CD4-positive, alpha-beta T cell (primary cell): ENCODE data around the gene CACNA2D2. TPM values are rescaled to one million over a fixed set of nuclear protein-coding genes. Genes with fewer than 3 reads are reported as not detected.

Experiments used
- ATAC-seq: fragments of 200-7000 bp; cut with Tn5 transposase; one replicate; pipeline ENCODE4 v1.10.0; 2022; ENCODE audit warnings: mild to moderate bottlenecking; ENCODE audit not compliant: poor library complexity
- CTCF ChIA-PET: fragments of 350-600 bp; sonication (Branson Sonifier 250); formaldehyde crosslinking; loops from one replicate; lab custom pipeline; 2021; ENCODE audit warnings: antibody characterized with exemption, inconsistent platforms; lab: Charles Lee
- POLR2A ChIA-PET: fragments of 350-600 bp; sonication (Branson Sonifier 250); formaldehyde crosslinking; loops from one replicate; lab custom pipeline; 2021; ENCODE audit warnings: antibody characterized with exemption, inconsistent platforms; lab: Charles Lee
- DNase-seq, 14 experiments: peaks; one replicate each; pipeline ENCODE4 v3.0.0-alpha.2; 2013 to 2020; ENCODE audit warnings: mixed read lengths in 2 of 14
- H3K27ac ChIP-seq, 2 donors: one replicate each; pipeline versions ENCODE4 v1.5.1 to v1.7.0; 2013; ENCODE audit warnings: low read length in 2 of 2, low read depth in 1 of 2, mild to moderate bottlenecking in 1 of 2
- H3K27me3 ChIP-seq, 2 experiments: 1 replicate in 1 of 2; 2 replicates in 1 of 2; pipeline versions ENCODE4 v1.6.1 to v1.7.0; 2013; ENCODE audit warnings: low read length in 2 of 2, control low read depth in 1 of 2, mild to moderate bottlenecking in 1 of 2, moderate library complexity in 1 of 2; ENCODE audit not compliant: insufficient read depth in 2 of 2, control insufficient read depth in 1 of 2
- H3K36me3 ChIP-seq: one replicate; pipeline ENCODE4 v1.6.1; 2013; ENCODE audit warnings: low read length, control low read depth; ENCODE audit not compliant: insufficient read depth
- H3K4me1 ChIP-seq: one replicate; pipeline ENCODE4 v1.6.1; 2013; ENCODE audit warnings: low read length, control low read depth; ENCODE audit not compliant: insufficient read depth
- H3K4me3 ChIP-seq: one replicate; pipeline ENCODE4 v1.5.1; 2013; ENCODE audit warnings: mild to moderate bottlenecking, low read length, moderate library complexity
- H3K9me3 ChIP-seq, 2 experiments: 1 replicate in 1 of 2; 2 replicates in 1 of 2; pipeline versions ENCODE4 v1.6.1 to v1.7.0; 2013; ENCODE audit warnings: low read length in 2 of 2, mild to moderate bottlenecking in 2 of 2, control low read depth in 1 of 2, moderate library complexity in 1 of 2; ENCODE audit not compliant: control insufficient read depth in 1 of 2, insufficient read depth in 1 of 2
- H3K27ac Mint-ChIP-seq: one replicate; pipeline ENCODE4 v1.8.0; 2020; ENCODE audit warnings: mixed read lengths
- H3K27me3 Mint-ChIP-seq: one replicate; pipeline ENCODE4 v1.8.0; 2021; ENCODE audit warnings: mixed read lengths
- H3K36me3 Mint-ChIP-seq: one replicate; pipeline ENCODE4 v1.8.0; 2021; ENCODE audit warnings: low read depth, mixed read lengths
- H3K4me1 Mint-ChIP-seq: one replicate; pipeline ENCODE4 v1.8.0; 2021; ENCODE audit warnings: low read depth, mixed read lengths
- H3K4me3 Mint-ChIP-seq: one replicate; pipeline ENCODE4 v1.8.0; 2020; ENCODE audit warnings: mild to moderate bottlenecking, mixed read lengths
- H3K9me3 Mint-ChIP-seq: one replicate; pipeline ENCODE4 v1.8.0; 2020; ENCODE audit warnings: mixed read lengths
- intact Hi-C, 2 experiments: fragments of 100-400 bp; cut with DNase I in 1 of 2; cut with micrococcal nuclease in 1 of 2; formaldehyde crosslinking; loops; one replicate each; pipeline versions ENCODE4 v1.15.1 to v1.9.0; 2023 to 2025; cut with DNase I, micrococcal nuclease
- total RNA-seq, 174 experiments: library from RNA in 2 of 174; stranded (reverse) in 2 of 174; gene quantifications; one replicate each; pipeline ENCODE4 v1.2.3 and lab custom pipeline; 2021 to 2026
- TF ChIP-seq, protein P1 (sequence below): fragments of 200-600 bp; IDR thresholded peaks from one replicate; pipeline ENCODE4 v1.8.0; 2022; ENCODE audit warnings: antibody characterized with exemption, mild to moderate bottlenecking

The CACNA2D2 gene
- total RNA-seq, 2 experiments from 2014 or later, result 2.5 to 3.8 TPM

DNA sequence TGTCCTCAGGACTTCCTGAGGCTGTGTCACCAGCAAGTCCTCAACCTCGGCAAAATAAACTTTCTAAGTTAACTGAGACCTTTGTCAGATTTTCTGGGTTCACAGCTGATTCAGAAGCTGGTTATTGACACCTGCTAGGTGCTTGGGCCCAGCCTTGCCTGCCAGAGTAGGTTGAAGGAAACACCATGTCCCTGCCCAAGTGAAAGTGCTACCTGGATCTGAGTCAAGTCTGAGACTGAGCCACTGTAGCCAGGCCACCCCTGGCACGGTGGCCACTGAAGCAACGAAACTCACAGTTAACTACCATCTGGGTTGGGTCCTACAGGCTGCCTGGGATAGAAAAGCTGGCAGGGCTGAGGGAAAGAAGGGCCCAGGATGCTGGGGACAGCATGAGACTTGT is 189.1 kb downstream of the CACNA2D2 start:
- CTCF ChIA-PET, result interaction anchor here (1.3 kb wide), 1 partner anchor 10 kb away, joined by 3 read pairs; no protein-coding TSS in a partner anchor
- DNase-seq (no peak), ATAC-seq (no peak)
- Mint-ChIP-seq H3K27ac (no peak overlapping the region), H3K27me3 (no peaks in the 10 kb centered on the region), H3K36me3 (no peaks in the 10 kb centered on the region), H3K9me3 (no peaks in the 10 kb centered on the region), H3K4me3 (no peak overlapping the region), H3K4me1 (peaks cover 25% of the 10 kb centered on the region)
- Histone ChIP-seq H3K27ac (no peak overlapping the region), H3K27me3 (no peaks in the 10 kb centered on the region), H3K36me3 (no peaks in the 10 kb centered on the region), H3K4me3 (no peak overlapping the region), H3K4me1 (peaks cover 37% of the 10 kb centered on the region), H3K9me3 (no peaks in the 10 kb centered on the region)
- POLR2A ChIA-PET, result interaction anchor here (0.9 to 1.5 kb wide), 2 partner anchors 10 to 119 kb away, joined by 3 read pairs; no protein-coding TSS in a partner anchor
- TF ChIP-seq, protein P1, sequence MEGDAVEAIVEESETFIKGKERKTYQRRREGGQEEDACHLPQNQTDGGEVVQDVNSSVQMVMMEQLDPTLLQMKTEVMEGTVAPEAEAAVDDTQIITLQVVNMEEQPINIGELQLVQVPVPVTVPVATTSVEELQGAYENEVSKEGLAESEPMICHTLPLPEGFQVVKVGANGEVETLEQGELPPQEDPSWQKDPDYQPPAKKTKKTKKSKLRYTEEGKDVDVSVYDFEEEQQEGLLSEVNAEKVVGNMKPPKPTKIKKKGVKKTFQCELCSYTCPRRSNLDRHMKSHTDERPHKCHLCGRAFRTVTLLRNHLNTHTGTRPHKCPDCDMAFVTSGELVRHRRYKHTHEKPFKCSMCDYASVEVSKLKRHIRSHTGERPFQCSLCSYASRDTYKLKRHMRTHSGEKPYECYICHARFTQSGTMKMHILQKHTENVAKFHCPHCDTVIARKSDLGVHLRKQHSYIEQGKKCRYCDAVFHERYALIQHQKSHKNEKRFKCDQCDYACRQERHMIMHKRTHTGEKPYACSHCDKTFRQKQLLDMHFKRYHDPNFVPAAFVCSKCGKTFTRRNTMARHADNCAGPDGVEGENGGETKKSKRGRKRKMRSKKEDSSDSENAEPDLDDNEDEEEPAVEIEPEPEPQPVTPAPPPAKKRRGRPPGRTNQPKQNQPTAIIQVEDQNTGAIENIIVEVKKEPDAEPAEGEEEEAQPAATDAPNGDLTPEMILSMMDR, result no peak
- intact Hi-C loops, result no loop called here

Other genes starting within 250 kb of the CACNA2D2 start
- gene SEMA3B, start 234.5 kb downstream of the CACNA2D2 start, total RNA-seq, result 1 to 10 TPM; 1.9 to 2.0 TPM
- under 1 TPM in 1 of 2 experiments, not detected in 1; 0.22 TPM for gene LSMEM2, start 224.5 kb downstream of the CACNA2D2 start, total RNA-seq
- gene IFRD2, start 211.2 kb downstream of the CACNA2D2 start, total RNA-seq, result 10 to 100 TPM; 30.0 to 30.4 TPM
- gene HYAL3, start 204.2 kb downstream of the CACNA2D2 start, total RNA-seq, result 1 to 10 TPM; 3.0 to 3.2 TPM
- gene NAA80, start 204.2 kb downstream of the CACNA2D2 start, total RNA-seq, result 10 to 100 TPM; 47.0 to 48.8 TPM
- gene HYAL1, start 200.1 kb downstream of the CACNA2D2 start, total RNA-seq, result under 1 TPM in 1 of 2 experiments, not detected in 1; 0.38 TPM
- gene HYAL2, start 180.9 kb downstream of the CACNA2D2 start, total RNA-seq, result 1 to 10 TPM; 1.1 to 1.2 TPM
- 10 to 100 TPM; 23.1 to 24.7 TPM for gene TUSC2, start 175.4 kb downstream of the CACNA2D2 start, total RNA-seq
- 10 to 100 TPM; 68.0 to 71.2 TPM for gene RASSF1, start 162.8 kb downstream of the CACNA2D2 start, total RNA-seq
- 1 to 10 TPM; 1.7 to 1.8 TPM for gene ZMYND10, start 157.9 kb downstream of the CACNA2D2 start, total RNA-seq
- 10 to 100 TPM; 29.4 to 33.2 TPM for gene NPRL2, start 152.9 kb downstream of the CACNA2D2 start, total RNA-seq
- 10 to 100 TPM; 19.8 TPM for gene CYB561D2, start 152.8 kb downstream of the CACNA2D2 start, total RNA-seq
- 10 to 100 TPM; 19.0 to 19.9 TPM for gene TMEM115, start 144.1 kb downstream of the CACNA2D2 start, total RNA-seq
- gene C3orf18, start 64.1 kb upstream of the CACNA2D2 start, total RNA-seq, result 1 to 10 TPM; 3.9 to 5.2 TPM
- gene HEMK1, start 65.9 kb upstream of the CACNA2D2 start, total RNA-seq, result 10 to 100 TPM; 12.4 to 14.6 TPM
- 1 to 10 TPM; 3.5 to 3.7 TPM for gene CISH, start 108.1 kb upstream of the CACNA2D2 start, total RNA-seq
- 10 to 100 TPM; 16.4 to 16.6 TPM for gene MAPKAPK3, start 113.5 kb upstream of the CACNA2D2 start, total RNA-seq
- gene DOCK3, start 171.3 kb upstream of the CACNA2D2 start, total RNA-seq, result 1 to 10 TPM in 1 of 2 experiments, under 1 TPM in 1; 0.93 to 1.1 TPM